ENCODE data around the gene STYX. TPM values are rescaled to one million over a fixed set of nuclear protein-coding genes. Genes with fewer than 3 reads are reported as not detected.

The STYX gene
- total and polyA plus RNA-seq, 2 experiments from 2014 or later = 23.3 to 40.2 TPM

DNA sequence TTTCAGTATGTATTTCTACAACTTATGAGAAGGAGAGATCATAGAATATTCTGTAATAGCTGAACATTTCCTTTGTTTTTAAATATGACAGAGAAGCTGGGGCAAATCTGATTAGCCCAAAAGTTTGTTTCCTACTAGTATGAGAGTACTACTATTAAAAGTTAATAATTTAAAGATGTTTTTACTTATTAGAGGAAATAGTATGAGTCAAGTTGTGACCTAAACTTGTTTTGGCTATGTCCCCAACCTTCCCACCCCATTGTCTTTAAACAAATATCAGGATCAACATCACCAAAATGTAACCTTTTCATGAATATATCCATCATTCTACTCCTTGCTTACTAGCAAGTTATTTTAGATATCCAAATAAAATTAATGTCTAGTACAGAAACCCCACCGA lies 50.9 kb downstream of the STYX start:
- H3K27me3 Mint-ChIP-seq (ENCODE audit: insufficient read depth, low read depth, poor library complexity) = peaks cover 7% of the 10 kb centered on the region

More for the DNA sequence above, 50.9 kb downstream of the STYX start:
- Mint-ChIP-seq H3K4me3 (no peak overlapping the region), H3K27ac (no peak overlapping the region), H3K4me1 (no peaks in the 10 kb centered on the region), H3K9me3 (no peaks in the 10 kb centered on the region), H3K36me3 (ENCODE audit: low read depth) (peaks cover 28% of the 10 kb centered on the region; the same call in 2 of the 3 replicates)
- H3K4me2 ChIP-seq = no peak overlapping the region
- 0 out of 2 replicates have a peak, but pooled peaks cover 4% of the 10 kb centered on the region for H4K20me1 ChIP-seq (replicated peaks; ENCODE audit: insufficient read depth)
- no peak overlapping the region; the same call in 1 of the 2 replicates for H3K27ac ChIP-seq (ENCODE audit: low read depth)
- no peak overlapping the region for H2AFZ ChIP-seq
- TF ChIP-seq, protein P1, sequence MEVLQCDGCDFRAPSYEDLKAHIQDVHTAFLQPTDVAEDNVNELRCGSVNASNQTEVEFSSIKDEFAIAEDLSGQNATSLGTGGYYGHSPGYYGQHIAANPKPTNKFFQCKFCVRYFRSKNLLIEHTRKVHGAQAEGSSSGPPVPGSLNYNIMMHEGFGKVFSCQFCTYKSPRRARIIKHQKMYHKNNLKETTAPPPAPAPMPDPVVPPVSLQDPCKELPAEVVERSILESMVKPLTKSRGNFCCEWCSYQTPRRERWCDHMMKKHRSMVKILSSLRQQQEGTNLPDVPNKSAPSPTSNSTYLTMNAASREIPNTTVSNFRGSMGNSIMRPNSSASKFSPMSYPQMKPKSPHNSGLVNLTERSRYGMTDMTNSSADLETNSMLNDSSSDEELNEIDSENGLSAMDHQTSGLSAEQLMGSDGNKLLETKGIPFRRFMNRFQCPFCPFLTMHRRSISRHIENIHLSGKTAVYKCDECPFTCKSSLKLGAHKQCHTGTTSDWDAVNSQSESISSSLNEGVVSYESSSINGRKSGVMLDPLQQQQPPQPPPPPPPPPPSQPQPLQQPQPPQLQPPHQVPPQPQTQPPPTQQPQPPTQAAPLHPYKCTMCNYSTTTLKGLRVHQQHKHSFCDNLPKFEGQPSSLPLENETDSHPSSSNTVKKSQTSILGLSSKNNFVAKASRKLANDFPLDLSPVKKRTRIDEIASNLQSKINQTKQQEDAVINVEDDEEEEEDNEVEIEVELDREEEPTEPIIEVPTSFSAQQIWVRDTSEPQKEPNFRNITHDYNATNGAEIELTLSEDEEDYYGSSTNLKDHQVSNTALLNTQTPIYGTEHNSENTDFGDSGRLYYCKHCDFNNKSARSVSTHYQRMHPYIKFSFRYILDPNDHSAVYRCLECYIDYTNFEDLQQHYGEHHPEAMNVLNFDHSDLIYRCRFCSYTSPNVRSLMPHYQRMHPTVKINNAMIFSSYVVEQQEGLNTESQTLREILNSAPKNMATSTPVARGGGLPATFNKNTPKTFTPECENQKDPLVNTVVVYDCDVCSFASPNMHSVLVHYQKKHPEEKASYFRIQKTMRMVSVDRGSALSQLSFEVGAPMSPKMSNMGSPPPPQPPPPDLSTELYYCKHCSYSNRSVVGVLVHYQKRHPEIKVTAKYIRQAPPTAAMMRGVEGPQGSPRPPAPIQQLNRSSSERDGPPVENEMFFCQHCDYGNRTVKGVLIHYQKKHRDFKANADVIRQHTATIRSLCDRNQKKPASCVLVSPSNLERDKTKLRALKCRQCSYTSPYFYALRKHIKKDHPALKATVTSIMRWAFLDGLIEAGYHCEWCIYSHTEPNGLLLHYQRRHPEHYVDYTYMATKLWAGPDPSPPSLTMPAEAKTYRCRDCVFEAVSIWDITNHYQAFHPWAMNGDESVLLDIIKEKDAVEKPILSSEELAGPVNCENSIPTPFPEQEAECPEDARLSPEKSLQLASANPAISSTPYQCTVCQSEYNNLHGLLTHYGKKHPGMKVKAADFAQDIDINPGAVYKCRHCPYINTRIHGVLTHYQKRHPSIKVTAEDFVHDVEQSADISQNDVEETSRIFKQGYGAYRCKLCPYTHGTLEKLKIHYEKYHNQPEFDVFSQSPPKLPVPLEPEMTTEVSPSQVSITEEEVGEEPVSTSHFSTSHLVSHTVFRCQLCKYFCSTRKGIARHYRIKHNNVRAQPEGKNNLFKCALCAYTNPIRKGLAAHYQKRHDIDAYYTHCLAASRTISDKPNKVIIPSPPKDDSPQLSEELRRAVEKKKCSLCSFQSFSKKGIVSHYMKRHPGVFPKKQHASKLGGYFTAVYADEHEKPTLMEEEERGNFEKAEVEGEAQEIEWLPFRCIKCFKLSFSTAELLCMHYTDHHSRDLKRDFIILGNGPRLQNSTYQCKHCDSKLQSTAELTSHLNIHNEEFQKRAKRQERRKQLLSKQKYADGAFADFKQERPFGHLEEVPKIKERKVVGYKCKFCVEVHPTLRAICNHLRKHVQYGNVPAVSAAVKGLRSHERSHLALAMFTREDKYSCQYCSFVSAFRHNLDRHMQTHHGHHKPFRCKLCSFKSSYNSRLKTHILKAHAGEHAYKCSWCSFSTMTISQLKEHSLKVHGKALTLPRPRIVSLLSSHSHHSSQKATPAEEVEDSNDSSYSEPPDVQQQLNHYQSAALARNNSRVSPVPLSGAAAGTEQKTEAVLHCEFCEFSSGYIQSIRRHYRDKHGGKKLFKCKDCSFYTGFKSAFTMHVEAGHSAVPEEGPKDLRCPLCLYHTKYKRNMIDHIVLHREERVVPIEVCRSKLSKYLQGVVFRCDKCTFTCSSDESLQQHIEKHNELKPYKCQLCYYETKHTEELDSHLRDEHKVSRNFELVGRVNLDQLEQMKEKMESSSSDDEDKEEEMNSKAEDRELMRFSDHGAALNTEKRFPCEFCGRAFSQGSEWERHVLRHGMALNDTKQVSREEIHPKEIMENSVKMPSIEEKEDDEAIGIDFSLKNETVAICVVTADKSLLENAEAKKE (CRISPR knock-in tag; IDR thresholded peaks at IDR 0.05) = no peak
- no peak for TF ChIP-seq CTCF (conservative IDR thresholded peaks at IDR 0.05; ENCODE audit: low read depth in 2 of 2)
- TF ChIP-seq, protein P2, sequence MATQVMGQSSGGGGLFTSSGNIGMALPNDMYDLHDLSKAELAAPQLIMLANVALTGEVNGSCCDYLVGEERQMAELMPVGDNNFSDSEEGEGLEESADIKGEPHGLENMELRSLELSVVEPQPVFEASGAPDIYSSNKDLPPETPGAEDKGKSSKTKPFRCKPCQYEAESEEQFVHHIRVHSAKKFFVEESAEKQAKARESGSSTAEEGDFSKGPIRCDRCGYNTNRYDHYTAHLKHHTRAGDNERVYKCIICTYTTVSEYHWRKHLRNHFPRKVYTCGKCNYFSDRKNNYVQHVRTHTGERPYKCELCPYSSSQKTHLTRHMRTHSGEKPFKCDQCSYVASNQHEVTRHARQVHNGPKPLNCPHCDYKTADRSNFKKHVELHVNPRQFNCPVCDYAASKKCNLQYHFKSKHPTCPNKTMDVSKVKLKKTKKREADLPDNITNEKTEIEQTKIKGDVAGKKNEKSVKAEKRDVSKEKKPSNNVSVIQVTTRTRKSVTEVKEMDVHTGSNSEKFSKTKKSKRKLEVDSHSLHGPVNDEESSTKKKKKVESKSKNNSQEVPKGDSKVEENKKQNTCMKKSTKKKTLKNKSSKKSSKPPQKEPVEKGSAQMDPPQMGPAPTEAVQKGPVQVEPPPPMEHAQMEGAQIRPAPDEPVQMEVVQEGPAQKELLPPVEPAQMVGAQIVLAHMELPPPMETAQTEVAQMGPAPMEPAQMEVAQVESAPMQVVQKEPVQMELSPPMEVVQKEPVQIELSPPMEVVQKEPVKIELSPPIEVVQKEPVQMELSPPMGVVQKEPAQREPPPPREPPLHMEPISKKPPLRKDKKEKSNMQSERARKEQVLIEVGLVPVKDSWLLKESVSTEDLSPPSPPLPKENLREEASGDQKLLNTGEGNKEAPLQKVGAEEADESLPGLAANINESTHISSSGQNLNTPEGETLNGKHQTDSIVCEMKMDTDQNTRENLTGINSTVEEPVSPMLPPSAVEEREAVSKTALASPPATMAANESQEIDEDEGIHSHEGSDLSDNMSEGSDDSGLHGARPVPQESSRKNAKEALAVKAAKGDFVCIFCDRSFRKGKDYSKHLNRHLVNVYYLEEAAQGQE (IDR thresholded peaks at IDR 0.05; ENCODE audit: unreplicated experiment) = no peak
- TF ChIP-seq ZNF331 (CRISPR knock-in tag; IDR thresholded peaks at IDR 0.05; ENCODE audit: low read depth) = no peak
- no peak for TF ChIP-seq POLR2AphosphoS5 (IDR thresholded peaks at IDR 0.05; ENCODE audit: low read depth)
- no peak for TF ChIP-seq NANOG (IDR thresholded peaks at IDR 0.05; ENCODE audit: borderline replicate concordance)
- no peak for TF ChIP-seq CREB1 (CRISPR knock-in tag; IDR thresholded peaks at IDR 0.05; ENCODE audit: low read depth)
- TF ChIP-seq EZH2 (IDR thresholded peaks at IDR 0.05; ENCODE audit: low read depth, unreplicated experiment) = no peak
- TF ChIP-seq STAT1 (IDR thresholded peaks at IDR 0.05; ENCODE audit: unreplicated experiment) = no peak
- TF ChIP-seq JUNB (IDR thresholded peaks at IDR 0.05; ENCODE audit: unreplicated experiment) = no peak
- TF ChIP-seq EZH2phosphoT487 (IDR thresholded peaks at IDR 0.05; ENCODE audit: unreplicated experiment) = no peak
- TF ChIP-seq ZNF114 (CRISPR knock-in tag; IDR thresholded peaks at IDR 0.05) = no peak
- TF ChIP-seq, protein P3, sequence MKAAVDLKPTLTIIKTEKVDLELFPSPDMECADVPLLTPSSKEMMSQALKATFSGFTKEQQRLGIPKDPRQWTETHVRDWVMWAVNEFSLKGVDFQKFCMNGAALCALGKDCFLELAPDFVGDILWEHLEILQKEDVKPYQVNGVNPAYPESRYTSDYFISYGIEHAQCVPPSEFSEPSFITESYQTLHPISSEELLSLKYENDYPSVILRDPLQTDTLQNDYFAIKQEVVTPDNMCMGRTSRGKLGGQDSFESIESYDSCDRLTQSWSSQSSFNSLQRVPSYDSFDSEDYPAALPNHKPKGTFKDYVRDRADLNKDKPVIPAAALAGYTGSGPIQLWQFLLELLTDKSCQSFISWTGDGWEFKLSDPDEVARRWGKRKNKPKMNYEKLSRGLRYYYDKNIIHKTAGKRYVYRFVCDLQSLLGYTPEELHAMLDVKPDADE (IDR thresholded peaks at IDR 0.05) = no peak
- no peaks in the 10 kb centered on the region; the same call in 1 of the 2 replicates for H3K36me3 ChIP-seq (ENCODE audit: insufficient read depth)
- H3K79me2 ChIP-seq (replicated peaks; ENCODE audit: insufficient read depth) = peaks cover under 1% of the 10 kb centered on the region
- H3K9me2 ChIP-seq (ENCODE audit: insufficient read depth) = no peaks in the 10 kb centered on the region
- DNase-seq (ENCODE audit: low spot score) (no peak), ATAC-seq (no peak)
- no peaks in the 10 kb centered on the region for H3F3A ChIP-seq (replicated peaks; ENCODE audit: low read depth)
- no peak overlapping the region for H3K4me3 ChIP-seq
- H3K27me3 ChIP-seq (ENCODE audit: insufficient read depth) = no peaks in the 10 kb centered on the region
- 0 out of 2 replicates have a peak, but pooled peaks cover 3% of the 10 kb centered on the region for H3K4me1 ChIP-seq (ENCODE audit: insufficient read depth)

Measured in GM23338 (cell line).